ENCODE data around the gene DHX34. TPM values are rescaled to one million over a fixed set of nuclear protein-coding genes. Genes with fewer than 3 reads are reported as not detected.

DHX34 gene
- total RNA-seq, 1 experiment from 2014 or later, result 23.0 TPM

GRCh38 chr19:47377801-47378200 lies 28.7 kb downstream of the DHX34 start:
- Histone ChIP-seq H4K20me1 (ENCODE audit: insufficient read depth) (peaks cover 5% of the 10 kb centered on the region), H2AFZ (no peak overlapping the region), H3K9me3 (ENCODE audit: insufficient read depth, low read depth) (no peaks in the 10 kb centered on the region), H3K79me2 (ENCODE audit: low read depth) (no peaks in the 10 kb centered on the region), H3K4me2 (no peak overlapping the region), H3K36me3 (ENCODE audit: low read depth) (peaks cover 28% of the 10 kb centered on the region), H3K27ac (no peak overlapping the region), H3K4me3 (no peak overlapping the region), H3K4me1 (replicated peaks; ENCODE audit: insufficient read depth) (no peaks in the 10 kb centered on the region), H3K9me2 (ENCODE audit: insufficient read depth) (no peaks in the 10 kb centered on the region), H3K27me3 (ENCODE audit: insufficient read depth, low read depth) (no peaks in the 10 kb centered on the region), H3F3A (ENCODE audit: insufficient read depth, low read depth) (peaks cover 25% of the 10 kb centered on the region; the same call in 1 of the 2 replicates)
- BruUV-seq (replicated peaks), result no TSS peak
- intact Hi-C loops (cut with micrococcal nuclease; ENCODE audit: unreplicated experiment), result no loop called here
- POLR2A ChIA-PET (ENCODE audit: unreplicated experiment), result no interaction called here
- CTCF ChIA-PET, result no interaction called here
- DNase-seq, result no peak
- TF ChIP-seq CTCF (conservative IDR thresholded peaks at IDR 0.05), result no peak
- no peak for TF ChIP-seq EZH2 (IDR thresholded peaks at IDR 0.05; ENCODE audit: low read depth)

- no peak for TF ChIP-seq EZH2 (IDR thresholded peaks at IDR 0.05; ENCODE audit: low read depth)
- TF ChIP-seq CTCF (conservative IDR thresholded peaks at IDR 0.05), result no peak
- Histone ChIP-seq H4K20me1 (ENCODE audit: insufficient read depth) (peaks cover 5% of the 10 kb centered on the region), H2AFZ (no peak overlapping the region), H3F3A (ENCODE audit: insufficient read depth, low read depth) (peaks cover 30% of the 10 kb centered on the region; the same call in 1 of the 2 replicates), H3K36me3 (ENCODE audit: low read depth) (peaks cover 24% of the 10 kb centered on the region), H3K9me2 (ENCODE audit: insufficient read depth) (no peaks in the 10 kb centered on the region), H3K27me3 (ENCODE audit: insufficient read depth, low read depth) (no peaks in the 10 kb centered on the region), H3K27ac (no peak overlapping the region), H3K4me1 (replicated peaks; ENCODE audit: insufficient read depth) (no peaks in the 10 kb centered on the region), H3K79me2 (ENCODE audit: low read depth) (no peaks in the 10 kb centered on the region), H3K4me2 (no peak overlapping the region), H3K4me3 (no peak overlapping the region), H3K9me3 (ENCODE audit: insufficient read depth, low read depth) (no peaks in the 10 kb centered on the region)
- CTCF ChIA-PET, result no interaction called here
- intact Hi-C loops (cut with micrococcal nuclease; ENCODE audit: unreplicated experiment), result no loop called here
- BruUV-seq (replicated peaks), result no TSS peak
- DNase-seq, result no peak
- POLR2A ChIA-PET (ENCODE audit: unreplicated experiment), result interaction anchor here (0.6 kb wide), 1 partner anchor 442 kb away, joined by 5 read pairs; no protein-coding TSS in a partner anchor
These were observed 29.1 kb downstream of the DHX34 start for GRCh38 chr19:47378246-47378645.

- peaks cover 11% of the 10 kb centered on the region for H3K36me3 ChIP-seq (ENCODE audit: low read depth)
- no peaks in the 10 kb centered on the region for H3K9me2 ChIP-seq (ENCODE audit: insufficient read depth)
- BruUV-seq (replicated peaks), result no TSS peak
- no peaks in the 10 kb centered on the region for H3K9me3 ChIP-seq (ENCODE audit: insufficient read depth, low read depth)
- peaks cover 5% of the 10 kb centered on the region for H4K20me1 ChIP-seq (ENCODE audit: insufficient read depth)
- TF ChIP-seq EZH2 (IDR thresholded peaks at IDR 0.05; ENCODE audit: low read depth), result no peak
- TF ChIP-seq CTCF (conservative IDR thresholded peaks at IDR 0.05), result no peak
- H3K79me2 ChIP-seq (ENCODE audit: low read depth), result no peaks in the 10 kb centered on the region
- intact Hi-C loops (cut with micrococcal nuclease; ENCODE audit: unreplicated experiment), result no loop called here
- no peak overlapping the region for H2AFZ ChIP-seq
- H3K27ac ChIP-seq, result no peak overlapping the region
- peaks cover 38% of the 10 kb centered on the region for H3F3A ChIP-seq (ENCODE audit: insufficient read depth, low read depth)
- no peak overlapping the region for H3K4me2 ChIP-seq
- no peaks in the 10 kb centered on the region for H3K4me1 ChIP-seq (replicated peaks; ENCODE audit: insufficient read depth)
- ChIA-PET POLR2A (ENCODE audit: unreplicated experiment) (no interaction called here), CTCF (no interaction called here)
- H3K27me3 ChIP-seq (ENCODE audit: insufficient read depth, low read depth), result no peaks in the 10 kb centered on the region
- no peak overlapping the region for H3K4me3 ChIP-seq
- DNase-seq, result no peak
These were observed 30.3 kb downstream of the DHX34 start for GRCh38 chr19:47379381-47379938.

Measured in PC-9 (cell line).